ENCODE results near the gene NPC1L1. TPM values are rescaled to one million over a fixed set of nuclear protein-coding genes. Genes with fewer than 3 reads are reported as not detected.

NPC1L1 gene
- total and polyA plus RNA-seq, 2 of the 13 experiments (the other 11 are each of a cell fraction or from before 2014, with no cell fraction given): 4.8 to 14.5 TPM

DNA sequence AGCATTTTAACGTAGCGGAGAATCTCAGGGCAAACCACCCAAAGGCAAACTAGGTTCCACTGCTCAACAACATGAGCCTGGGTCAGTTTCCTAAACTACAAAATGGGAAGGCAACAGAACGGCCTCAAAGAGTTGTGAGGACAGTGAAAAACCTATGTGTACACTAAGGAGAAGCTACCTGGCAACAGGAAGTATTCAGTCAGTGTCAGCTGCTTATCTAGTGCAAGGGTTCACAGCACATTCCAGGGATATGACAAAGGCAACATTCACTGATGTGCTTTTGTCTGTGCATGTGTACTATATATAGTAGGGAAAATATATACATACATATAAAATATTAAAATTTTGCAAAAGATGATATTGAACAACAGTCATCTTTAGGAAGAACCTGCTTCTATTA, 67.8 kb downstream of the NPC1L1 start (continued):
- TF ChIP-seq, protein P1, sequence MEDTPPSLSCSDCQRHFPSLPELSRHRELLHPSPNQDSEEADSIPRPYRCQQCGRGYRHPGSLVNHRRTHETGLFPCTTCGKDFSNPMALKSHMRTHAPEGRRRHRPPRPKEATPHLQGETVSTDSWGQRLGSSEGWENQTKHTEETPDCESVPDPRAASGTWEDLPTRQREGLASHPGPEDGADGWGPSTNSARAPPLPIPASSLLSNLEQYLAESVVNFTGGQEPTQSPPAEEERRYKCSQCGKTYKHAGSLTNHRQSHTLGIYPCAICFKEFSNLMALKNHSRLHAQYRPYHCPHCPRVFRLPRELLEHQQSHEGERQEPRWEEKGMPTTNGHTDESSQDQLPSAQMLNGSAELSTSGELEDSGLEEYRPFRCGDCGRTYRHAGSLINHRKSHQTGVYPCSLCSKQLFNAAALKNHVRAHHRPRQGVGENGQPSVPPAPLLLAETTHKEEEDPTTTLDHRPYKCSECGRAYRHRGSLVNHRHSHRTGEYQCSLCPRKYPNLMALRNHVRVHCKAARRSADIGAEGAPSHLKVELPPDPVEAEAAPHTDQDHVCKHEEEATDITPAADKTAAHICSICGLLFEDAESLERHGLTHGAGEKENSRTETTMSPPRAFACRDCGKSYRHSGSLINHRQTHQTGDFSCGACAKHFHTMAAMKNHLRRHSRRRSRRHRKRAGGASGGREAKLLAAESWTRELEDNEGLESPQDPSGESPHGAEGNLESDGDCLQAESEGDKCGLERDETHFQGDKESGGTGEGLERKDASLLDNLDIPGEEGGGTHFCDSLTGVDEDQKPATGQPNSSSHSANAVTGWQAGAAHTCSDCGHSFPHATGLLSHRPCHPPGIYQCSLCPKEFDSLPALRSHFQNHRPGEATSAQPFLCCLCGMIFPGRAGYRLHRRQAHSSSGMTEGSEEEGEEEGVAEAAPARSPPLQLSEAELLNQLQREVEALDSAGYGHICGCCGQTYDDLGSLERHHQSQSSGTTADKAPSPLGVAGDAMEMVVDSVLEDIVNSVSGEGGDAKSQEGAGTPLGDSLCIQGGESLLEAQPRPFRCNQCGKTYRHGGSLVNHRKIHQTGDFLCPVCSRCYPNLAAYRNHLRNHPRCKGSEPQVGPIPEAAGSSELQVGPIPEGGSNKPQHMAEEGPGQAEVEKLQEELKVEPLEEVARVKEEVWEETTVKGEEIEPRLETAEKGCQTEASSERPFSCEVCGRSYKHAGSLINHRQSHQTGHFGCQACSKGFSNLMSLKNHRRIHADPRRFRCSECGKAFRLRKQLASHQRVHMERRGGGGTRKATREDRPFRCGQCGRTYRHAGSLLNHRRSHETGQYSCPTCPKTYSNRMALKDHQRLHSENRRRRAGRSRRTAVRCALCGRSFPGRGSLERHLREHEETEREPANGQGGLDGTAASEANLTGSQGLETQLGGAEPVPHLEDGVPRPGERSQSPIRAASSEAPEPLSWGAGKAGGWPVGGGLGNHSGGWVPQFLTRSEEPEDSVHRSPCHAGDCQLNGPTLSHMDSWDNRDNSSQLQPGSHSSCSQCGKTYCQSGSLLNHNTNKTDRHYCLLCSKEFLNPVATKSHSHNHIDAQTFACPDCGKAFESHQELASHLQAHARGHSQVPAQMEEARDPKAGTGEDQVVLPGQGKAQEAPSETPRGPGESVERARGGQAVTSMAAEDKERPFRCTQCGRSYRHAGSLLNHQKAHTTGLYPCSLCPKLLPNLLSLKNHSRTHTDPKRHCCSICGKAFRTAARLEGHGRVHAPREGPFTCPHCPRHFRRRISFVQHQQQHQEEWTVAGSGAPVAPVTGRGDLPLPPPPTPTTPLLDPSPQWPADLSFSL (CRISPR knock-in tag; IDR thresholded peaks at IDR 0.05): peak; percentile 75; the same call in 1 of the 2 replicates
- 0 out of 2 replicates have a peak, but pooled peaks have one; percentile 27 for TF ChIP-seq ZFP82 (CRISPR knock-in tag; IDR thresholded peaks at IDR 0.05; ENCODE audit: borderline replicate concordance)
- TF ChIP-seq ZFY (CRISPR knock-in tag; IDR thresholded peaks at IDR 0.05): peak; percentile 23; the same call in 1 of the 2 replicates
- 0 out of 2 replicates have a peak, but pooled peaks have one; percentile 9 for TF ChIP-seq ZNF317 (CRISPR knock-in tag; IDR thresholded peaks at IDR 0.05)
- TF ChIP-seq CAMTA2 (CRISPR knock-in tag; IDR thresholded peaks at IDR 0.05; ENCODE audit: borderline replicate concordance): no peak
- no peak for TF ChIP-seq PHF8 (CRISPR knock-in tag; IDR thresholded peaks at IDR 0.05)
- peak; percentile 69; the same call in 1 of the 2 replicates for TF ChIP-seq ZBTB20 (CRISPR knock-in tag; IDR thresholded peaks at IDR 0.05; ENCODE audit: borderline replicate concordance, low read depth)
- TF ChIP-seq ZNF224 (CRISPR knock-in tag; IDR thresholded peaks at IDR 0.05): no peak
- peak in 1 of 2 experiments; percentile 81; a peak in 2 of 4 replicates for TF ChIP-seq EP300 (IDR thresholded peaks at IDR 0.05; ENCODE audit: low read depth in 2 of 2, low read length in 2 of 2)
- TF ChIP-seq EP300 (CRISPR knock-in tag; IDR thresholded peaks at IDR 0.05; ENCODE audit: borderline replicate concordance): peak; percentile 86
- peak; percentile 72 for TF ChIP-seq HDAC1 (CRISPR knock-in tag; IDR thresholded peaks at IDR 0.05)
- TF ChIP-seq PHF21A (CRISPR knock-in tag; IDR thresholded peaks at IDR 0.05): peak; percentile 36; the same call in 1 of the 2 replicates
- TF ChIP-seq, protein P2, sequence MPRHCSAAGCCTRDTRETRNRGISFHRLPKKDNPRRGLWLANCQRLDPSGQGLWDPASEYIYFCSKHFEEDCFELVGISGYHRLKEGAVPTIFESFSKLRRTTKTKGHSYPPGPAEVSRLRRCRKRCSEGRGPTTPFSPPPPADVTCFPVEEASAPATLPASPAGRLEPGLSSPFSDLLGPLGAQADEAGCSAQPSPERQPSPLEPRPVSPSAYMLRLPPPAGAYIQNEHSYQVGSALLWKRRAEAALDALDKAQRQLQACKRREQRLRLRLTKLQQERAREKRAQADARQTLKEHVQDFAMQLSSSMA (CRISPR knock-in tag; IDR thresholded peaks at IDR 0.05): no peak
- TF ChIP-seq, protein P3, sequence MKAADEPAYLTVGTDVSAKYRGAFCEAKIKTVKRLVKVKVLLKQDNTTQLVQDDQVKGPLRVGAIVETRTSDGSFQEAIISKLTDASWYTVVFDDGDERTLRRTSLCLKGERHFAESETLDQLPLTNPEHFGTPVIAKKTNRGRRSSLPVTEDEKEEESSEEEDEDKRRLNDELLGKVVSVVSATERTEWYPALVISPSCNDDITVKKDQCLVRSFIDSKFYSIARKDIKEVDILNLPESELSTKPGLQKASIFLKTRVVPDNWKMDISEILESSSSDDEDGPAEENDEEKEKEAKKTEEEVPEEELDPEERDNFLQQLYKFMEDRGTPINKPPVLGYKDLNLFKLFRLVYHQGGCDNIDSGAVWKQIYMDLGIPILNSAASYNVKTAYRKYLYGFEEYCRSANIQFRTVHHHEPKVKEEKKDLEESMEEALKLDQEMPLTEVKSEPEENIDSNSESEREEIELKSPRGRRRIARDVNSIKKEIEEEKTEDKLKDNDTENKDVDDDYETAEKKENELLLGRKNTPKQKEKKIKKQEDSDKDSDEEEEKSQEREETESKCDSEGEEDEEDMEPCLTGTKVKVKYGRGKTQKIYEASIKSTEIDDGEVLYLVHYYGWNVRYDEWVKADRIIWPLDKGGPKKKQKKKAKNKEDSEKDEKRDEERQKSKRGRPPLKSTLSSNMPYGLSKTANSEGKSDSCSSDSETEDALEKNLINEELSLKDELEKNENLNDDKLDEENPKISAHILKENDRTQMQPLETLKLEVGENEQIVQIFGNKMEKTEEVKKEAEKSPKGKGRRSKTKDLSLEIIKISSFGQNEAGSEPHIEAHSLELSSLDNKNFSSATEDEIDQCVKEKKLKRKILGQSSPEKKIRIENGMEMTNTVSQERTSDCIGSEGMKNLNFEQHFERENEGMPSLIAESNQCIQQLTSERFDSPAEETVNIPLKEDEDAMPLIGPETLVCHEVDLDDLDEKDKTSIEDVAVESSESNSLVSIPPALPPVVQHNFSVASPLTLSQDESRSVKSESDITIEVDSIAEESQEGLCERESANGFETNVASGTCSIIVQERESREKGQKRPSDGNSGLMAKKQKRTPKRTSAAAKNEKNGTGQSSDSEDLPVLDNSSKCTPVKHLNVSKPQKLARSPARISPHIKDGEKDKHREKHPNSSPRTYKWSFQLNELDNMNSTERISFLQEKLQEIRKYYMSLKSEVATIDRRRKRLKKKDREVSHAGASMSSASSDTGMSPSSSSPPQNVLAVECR (CRISPR knock-in tag; IDR thresholded peaks at IDR 0.05; ENCODE audit: borderline replicate concordance): peak; percentile 36; the same call in 1 of the 2 replicates
- peak; percentile 68; the same call in 1 of the 2 replicates for TF ChIP-seq MLX (CRISPR knock-in tag; IDR thresholded peaks at IDR 0.05)
- TF ChIP-seq SP2 (CRISPR knock-in tag; IDR thresholded peaks at IDR 0.05): no peak

All from HepG2 (cell line).